ENCODE data around the gene ISM1.

Gene ISM1

DNA sequence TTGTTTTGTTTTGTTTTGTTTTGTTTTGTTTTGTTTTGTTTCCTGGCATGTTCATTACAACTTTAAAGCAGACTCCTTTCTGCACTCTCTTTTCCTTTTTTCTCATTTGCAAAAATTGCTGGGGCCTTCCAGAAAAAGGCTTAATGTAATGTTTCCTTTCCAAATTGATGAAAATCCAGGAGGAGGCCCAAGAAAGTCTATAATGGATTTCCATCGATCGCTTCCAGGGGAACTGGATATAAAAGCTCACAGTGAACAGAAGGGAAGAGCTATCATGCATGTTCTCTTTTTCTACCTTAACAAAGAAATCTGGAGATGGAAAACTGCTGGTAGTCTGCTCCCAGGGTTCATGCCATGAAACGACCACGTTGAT lies 28.7 kb downstream of the ISM1 start:
- H3K27ac ChIP-seq (replicated peaks) = no peak overlapping the region
- H3K27me3 ChIP-seq (ENCODE audit: insufficient read depth, poor library complexity, severe bottlenecking) = no peaks in the 10 kb centered on the region
- no peak overlapping the region for H3K4me3 ChIP-seq (replicated peaks; ENCODE audit: insufficient read depth, low read length)
- DNase-seq (ENCODE audit: low read depth in 1 of 2, low spot score in 1 of 2) = no peak
- TF ChIP-seq, protein P1, sequence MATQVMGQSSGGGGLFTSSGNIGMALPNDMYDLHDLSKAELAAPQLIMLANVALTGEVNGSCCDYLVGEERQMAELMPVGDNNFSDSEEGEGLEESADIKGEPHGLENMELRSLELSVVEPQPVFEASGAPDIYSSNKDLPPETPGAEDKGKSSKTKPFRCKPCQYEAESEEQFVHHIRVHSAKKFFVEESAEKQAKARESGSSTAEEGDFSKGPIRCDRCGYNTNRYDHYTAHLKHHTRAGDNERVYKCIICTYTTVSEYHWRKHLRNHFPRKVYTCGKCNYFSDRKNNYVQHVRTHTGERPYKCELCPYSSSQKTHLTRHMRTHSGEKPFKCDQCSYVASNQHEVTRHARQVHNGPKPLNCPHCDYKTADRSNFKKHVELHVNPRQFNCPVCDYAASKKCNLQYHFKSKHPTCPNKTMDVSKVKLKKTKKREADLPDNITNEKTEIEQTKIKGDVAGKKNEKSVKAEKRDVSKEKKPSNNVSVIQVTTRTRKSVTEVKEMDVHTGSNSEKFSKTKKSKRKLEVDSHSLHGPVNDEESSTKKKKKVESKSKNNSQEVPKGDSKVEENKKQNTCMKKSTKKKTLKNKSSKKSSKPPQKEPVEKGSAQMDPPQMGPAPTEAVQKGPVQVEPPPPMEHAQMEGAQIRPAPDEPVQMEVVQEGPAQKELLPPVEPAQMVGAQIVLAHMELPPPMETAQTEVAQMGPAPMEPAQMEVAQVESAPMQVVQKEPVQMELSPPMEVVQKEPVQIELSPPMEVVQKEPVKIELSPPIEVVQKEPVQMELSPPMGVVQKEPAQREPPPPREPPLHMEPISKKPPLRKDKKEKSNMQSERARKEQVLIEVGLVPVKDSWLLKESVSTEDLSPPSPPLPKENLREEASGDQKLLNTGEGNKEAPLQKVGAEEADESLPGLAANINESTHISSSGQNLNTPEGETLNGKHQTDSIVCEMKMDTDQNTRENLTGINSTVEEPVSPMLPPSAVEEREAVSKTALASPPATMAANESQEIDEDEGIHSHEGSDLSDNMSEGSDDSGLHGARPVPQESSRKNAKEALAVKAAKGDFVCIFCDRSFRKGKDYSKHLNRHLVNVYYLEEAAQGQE (IDR thresholded peaks at IDR 0.05; ENCODE audit: insufficient replicate concordance, low read depth) = no peak
- TF ChIP-seq POLR2AphosphoS5 (IDR thresholded peaks at IDR 0.05; ENCODE audit: low read depth) = no peak
- TF ChIP-seq, protein P2, sequence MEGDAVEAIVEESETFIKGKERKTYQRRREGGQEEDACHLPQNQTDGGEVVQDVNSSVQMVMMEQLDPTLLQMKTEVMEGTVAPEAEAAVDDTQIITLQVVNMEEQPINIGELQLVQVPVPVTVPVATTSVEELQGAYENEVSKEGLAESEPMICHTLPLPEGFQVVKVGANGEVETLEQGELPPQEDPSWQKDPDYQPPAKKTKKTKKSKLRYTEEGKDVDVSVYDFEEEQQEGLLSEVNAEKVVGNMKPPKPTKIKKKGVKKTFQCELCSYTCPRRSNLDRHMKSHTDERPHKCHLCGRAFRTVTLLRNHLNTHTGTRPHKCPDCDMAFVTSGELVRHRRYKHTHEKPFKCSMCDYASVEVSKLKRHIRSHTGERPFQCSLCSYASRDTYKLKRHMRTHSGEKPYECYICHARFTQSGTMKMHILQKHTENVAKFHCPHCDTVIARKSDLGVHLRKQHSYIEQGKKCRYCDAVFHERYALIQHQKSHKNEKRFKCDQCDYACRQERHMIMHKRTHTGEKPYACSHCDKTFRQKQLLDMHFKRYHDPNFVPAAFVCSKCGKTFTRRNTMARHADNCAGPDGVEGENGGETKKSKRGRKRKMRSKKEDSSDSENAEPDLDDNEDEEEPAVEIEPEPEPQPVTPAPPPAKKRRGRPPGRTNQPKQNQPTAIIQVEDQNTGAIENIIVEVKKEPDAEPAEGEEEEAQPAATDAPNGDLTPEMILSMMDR (IDR thresholded peaks at IDR 0.05; ENCODE audit: insufficient read depth, low read length) = no peak
- TF ChIP-seq SPI1 (IDR thresholded peaks at IDR 0.05; ENCODE audit: borderline replicate concordance, low read depth) = no peak
- no peak for TF ChIP-seq GABPA (IDR thresholded peaks at IDR 0.05; ENCODE audit: low read depth)

DNA sequence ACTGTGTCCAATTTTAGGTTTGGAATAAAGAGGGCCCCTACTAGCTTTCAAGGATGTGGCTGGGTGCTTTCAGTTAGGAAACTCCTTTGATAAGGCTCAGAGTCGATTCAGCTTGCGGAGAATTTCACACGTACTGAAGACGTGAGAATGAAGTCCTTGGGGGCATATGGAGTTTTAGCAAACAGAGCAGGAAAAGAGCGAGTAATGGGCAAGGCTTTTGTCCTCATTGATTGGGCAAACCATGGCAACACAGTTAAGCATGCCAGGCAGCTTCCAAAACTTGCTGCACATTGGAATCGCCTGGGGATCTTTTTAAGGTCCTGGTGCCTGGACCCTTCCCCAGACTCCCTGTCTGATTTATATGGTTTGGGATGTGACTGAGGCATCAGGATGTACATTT lies 29.2 kb downstream of the ISM1 start:
- TF ChIP-seq GABPA (IDR thresholded peaks at IDR 0.05; ENCODE audit: low read depth) (no peak), SPI1 (IDR thresholded peaks at IDR 0.05; ENCODE audit: borderline replicate concordance, low read depth) (no peak), POLR2AphosphoS5 (IDR thresholded peaks at IDR 0.05; ENCODE audit: low read depth) (no peak)
- TF ChIP-seq, protein P1 (IDR thresholded peaks at IDR 0.05; ENCODE audit: insufficient replicate concordance, low read depth) = no peak
- TF ChIP-seq, protein P2 (IDR thresholded peaks at IDR 0.05; ENCODE audit: insufficient read depth, low read length) = no peak
- H3K4me3 ChIP-seq (replicated peaks; ENCODE audit: insufficient read depth, low read length) = no peak overlapping the region

DNA sequence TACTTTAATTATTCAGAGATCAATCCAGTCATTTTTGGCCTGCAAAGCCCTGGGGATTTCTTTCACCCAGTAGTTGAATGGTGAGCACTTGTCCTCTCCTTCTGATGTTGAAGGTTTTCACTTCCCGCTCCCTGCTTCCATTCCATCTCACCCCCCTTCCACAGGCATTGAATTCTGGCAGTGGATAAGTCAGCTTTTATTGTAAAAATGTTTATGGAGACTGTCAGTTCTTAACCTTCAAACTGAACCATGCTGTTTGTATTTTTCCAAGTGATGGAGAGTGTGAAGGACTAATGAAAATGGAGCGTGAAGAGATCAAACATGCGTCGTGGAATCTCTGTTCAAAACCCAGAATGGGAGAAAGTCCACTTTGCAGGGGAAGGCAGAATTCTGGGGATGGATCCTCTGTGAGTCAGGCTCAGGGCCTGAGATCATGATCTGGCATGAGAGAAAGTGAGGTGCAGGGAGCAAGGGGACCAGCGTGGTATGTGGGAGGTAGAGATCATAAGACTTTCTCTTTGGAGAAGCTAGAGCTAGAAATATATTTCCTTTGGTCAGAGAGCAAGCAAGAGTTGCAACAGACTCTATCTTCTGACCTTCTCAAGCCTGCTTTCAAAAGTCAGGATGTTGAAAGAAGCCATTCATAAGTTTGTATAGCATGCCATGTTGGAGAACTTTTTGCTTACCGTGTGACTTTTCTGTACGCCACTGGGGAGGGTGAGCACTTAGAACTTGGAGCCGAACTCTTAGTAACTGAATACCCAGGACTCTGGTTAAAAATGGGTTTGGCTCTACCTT lies 30.2 kb downstream of the ISM1 start:
- Histone ChIP-seq H3K27ac (replicated peaks) (no peak overlapping the region), H3K27me3 (ENCODE audit: insufficient read depth, poor library complexity, severe bottlenecking) (no peaks in the 10 kb centered on the region), H3K4me3 (replicated peaks; ENCODE audit: insufficient read depth, low read length) (no peak overlapping the region)
- DNase-seq (ENCODE audit: low read depth in 1 of 2, low spot score in 1 of 2) = no peak
- TF ChIP-seq SPI1 (IDR thresholded peaks at IDR 0.05; ENCODE audit: borderline replicate concordance, low read depth) = no peak
- TF ChIP-seq, protein P2 (IDR thresholded peaks at IDR 0.05; ENCODE audit: insufficient read depth, low read length) = no peak
- TF ChIP-seq, protein P1 (IDR thresholded peaks at IDR 0.05; ENCODE audit: insufficient replicate concordance, low read depth) = no peak
- TF ChIP-seq GABPA (IDR thresholded peaks at IDR 0.05; ENCODE audit: low read depth) = no peak
- TF ChIP-seq POLR2AphosphoS5 (IDR thresholded peaks at IDR 0.05; ENCODE audit: low read depth) = no peak

More for the DNA sequence above, 29.2 kb downstream of the ISM1 start:
- Histone ChIP-seq H3K27ac (replicated peaks) (no peak overlapping the region), H3K27me3 (ENCODE audit: insufficient read depth, poor library complexity, severe bottlenecking) (no peaks in the 10 kb centered on the region)
- DNase-seq (ENCODE audit: low read depth in 1 of 2, low spot score in 1 of 2) = no peak

Data from HL-60 (cell line).